BLaER1 (cell line): ENCODE data around the gene KCNH1.
"Not testable (repeated sequence)": the region's sequence is repeated elsewhere in the genome, so short reads cannot be mapped to it uniquely, and the experiment has no call there.

Experiments used
- H3K27ac ChIP-seq: shearing (Covaris generic); formaldehyde crosslinking; 2 replicates; pipeline ENCODE4 v1.8.1; 2022
- H3K27me3 ChIP-seq: shearing (Covaris generic); formaldehyde crosslinking; 2 replicates; pipeline ENCODE4 v1.8.1; 2022
- H3K36me3 ChIP-seq: shearing (Covaris generic); formaldehyde crosslinking; 2 replicates; pipeline ENCODE4 v1.8.1; 2022
- H3K4me1 ChIP-seq: shearing (Covaris generic); formaldehyde crosslinking; 2 replicates; pipeline ENCODE4 v1.8.1; 2022
- H3K4me2 ChIP-seq: shearing (Covaris generic); formaldehyde crosslinking; 2 replicates; pipeline ENCODE4 v1.8.1; 2022
- H3K4me3 ChIP-seq: shearing (Covaris generic); formaldehyde crosslinking; 2 replicates; pipeline ENCODE4 v1.8.1; 2022
- H3K9ac ChIP-seq: shearing (Covaris generic); formaldehyde crosslinking; 2 replicates; pipeline ENCODE4 v1.8.1; 2022
- H3K9me3 ChIP-seq: shearing (Covaris generic); formaldehyde crosslinking; 2 replicates; pipeline ENCODE4 v1.8.1; 2022
- H4K20me1 ChIP-seq: shearing (Covaris generic); formaldehyde crosslinking; 2 replicates; pipeline ENCODE4 v1.8.1; 2022
- Cebpa-rat ChIP-seq: shearing (Covaris generic); IDR thresholded peaks from 2 replicates; pipeline ENCODE4 v1.8.1; 2022

The KCNH1 gene

GRCh38 chr1:211066781-211067384, 67.1 kb downstream of the KCNH1 start:
- Histone ChIP-seq H3K4me1 (no peaks in the 10 kb centered on the region), H3K4me3 (no peak overlapping the region), H3K27ac (no peak overlapping the region), H3K9me3 (no peaks in the 10 kb centered on the region), H4K20me1 (no peaks in the 10 kb centered on the region), H3K27me3 (no peaks in the 10 kb centered on the region), H3K4me2 (no peak overlapping the region), H3K9ac (no peak overlapping the region), H3K36me3 (no peaks in the 10 kb centered on the region)
- no peak for TF ChIP-seq Cebpa-rat

- not testable (repeated sequence) for H3K27me3 ChIP-seq, H3K4me2 ChIP-seq, H4K20me1 ChIP-seq, H3K9me3 ChIP-seq, H3K36me3 ChIP-seq, H3K27ac ChIP-seq, H3K4me1 ChIP-seq, H3K4me3 ChIP-seq, H3K9ac ChIP-seq
Measured at GRCh38 chr1:211041838-211042237, 92.1 kb downstream of the KCNH1 start.

- Histone ChIP-seq H4K20me1 (no peaks in the 10 kb centered on the region), H3K4me2 (no peak overlapping the region), H3K9me3 (peaks cover 6% of the 10 kb centered on the region; the same call in 1 of the 2 replicates), H3K36me3 (no peaks in the 10 kb centered on the region), H3K4me1 (no peaks in the 10 kb centered on the region), H3K27me3 (no peaks in the 10 kb centered on the region), H3K27ac (no peak overlapping the region), H3K9ac (no peak overlapping the region), H3K4me3 (no peak overlapping the region)
- TF ChIP-seq Cebpa-rat = no peak
Measured at GRCh38 chr1:211037095-211037494, 96.9 kb downstream of the KCNH1 start.

- Histone ChIP-seq H3K27ac (no peak overlapping the region), H3K9ac (no peak overlapping the region), H3K4me3 (no peak overlapping the region), H3K4me2 (no peak overlapping the region), H3K36me3 (no peaks in the 10 kb centered on the region), H3K4me1 (no peaks in the 10 kb centered on the region), H4K20me1 (no peaks in the 10 kb centered on the region), H3K9me3 (peaks cover 6% of the 10 kb centered on the region; the same call in 1 of the 2 replicates), H3K27me3 (no peaks in the 10 kb centered on the region)
- no peak for TF ChIP-seq Cebpa-rat
Measured at GRCh38 chr1:211036381-211037060, 97.4 kb downstream of the KCNH1 start.

GRCh38 chr1:211035821-211036380, 98.0 kb downstream of the KCNH1 start:
- H3K9ac ChIP-seq = no peak overlapping the region
- H3K27ac ChIP-seq = no peak overlapping the region
- H3K9me3 ChIP-seq = peaks cover 6% of the 10 kb centered on the region; the same call in 1 of the 2 replicates
- no peaks in the 10 kb centered on the region for H3K27me3 ChIP-seq
- no peak for TF ChIP-seq Cebpa-rat
- no peak overlapping the region for H3K4me3 ChIP-seq
- no peaks in the 10 kb centered on the region for H4K20me1 ChIP-seq
- H3K36me3 ChIP-seq = no peaks in the 10 kb centered on the region
- no peaks in the 10 kb centered on the region for H3K4me1 ChIP-seq
- no peak overlapping the region for H3K4me2 ChIP-seq

GRCh38 chr1:211033921-211034525, 99.9 kb downstream of the KCNH1 start:
- no peak for TF ChIP-seq Cebpa-rat
- H3K4me3 ChIP-seq = no peak overlapping the region

GRCh38 chr1:211024901-211025300, 109.0 kb downstream of the KCNH1 start:
- Histone ChIP-seq H3K4me2 (no peak overlapping the region), H3K36me3 (no peaks in the 10 kb centered on the region), H3K27me3 (no peaks in the 10 kb centered on the region), H3K9ac (no peak overlapping the region), H3K4me1 (no peaks in the 10 kb centered on the region), H3K9me3 (no peaks in the 10 kb centered on the region), H3K4me3 (no peak overlapping the region), H3K27ac (no peak overlapping the region), H4K20me1 (no peaks in the 10 kb centered on the region)
- no peak for TF ChIP-seq Cebpa-rat

More at GRCh38 chr1:211033921-211034525, 99.9 kb downstream of the KCNH1 start:
- no peaks in the 10 kb centered on the region for H4K20me1 ChIP-seq
- no peak overlapping the region for H3K9ac ChIP-seq
- H3K27ac ChIP-seq = no peak overlapping the region
- H3K4me1 ChIP-seq = no peaks in the 10 kb centered on the region
- no peaks in the 10 kb centered on the region for H3K36me3 ChIP-seq
- no peaks in the 10 kb centered on the region for H3K27me3 ChIP-seq
- H3K9me3 ChIP-seq = peaks cover 2% of the 10 kb centered on the region; the same call in 1 of the 2 replicates
- no peak overlapping the region for H3K4me2 ChIP-seq

GRCh38 chr1:211019266-211019665, 114.7 kb downstream of the KCNH1 start:
- Histone ChIP-seq H3K4me3 (no peak overlapping the region), H3K9me3 (no peaks in the 10 kb centered on the region), H3K9ac (no peak overlapping the region), H3K27ac (no peak overlapping the region), H3K27me3 (no peaks in the 10 kb centered on the region), H3K4me2 (no peak overlapping the region), H3K36me3 (no peaks in the 10 kb centered on the region), H3K4me1 (no peaks in the 10 kb centered on the region), H4K20me1 (no peaks in the 10 kb centered on the region)
- no peak for TF ChIP-seq Cebpa-rat

- H3K4me1 ChIP-seq = no peaks in the 10 kb centered on the region
- H3K9me3 ChIP-seq = no peaks in the 10 kb centered on the region
- H3K9ac ChIP-seq = no peak overlapping the region
- H3K4me2 ChIP-seq = no peak overlapping the region
- no peaks in the 10 kb centered on the region for H3K27me3 ChIP-seq
- no peaks in the 10 kb centered on the region for H3K36me3 ChIP-seq
- no peak overlapping the region for H3K4me3 ChIP-seq
- H3K27ac ChIP-seq = no peak overlapping the region
- TF ChIP-seq Cebpa-rat = no peak
- no peaks in the 10 kb centered on the region for H4K20me1 ChIP-seq
Measured at GRCh38 chr1:211018690-211019089, 115.3 kb downstream of the KCNH1 start.

- H3K27ac ChIP-seq = no peak overlapping the region
- no peak overlapping the region for H3K9ac ChIP-seq
- H3K4me3 ChIP-seq = no peak overlapping the region
- H3K4me2 ChIP-seq = no peak overlapping the region
- no peaks in the 10 kb centered on the region for H4K20me1 ChIP-seq
- TF ChIP-seq Cebpa-rat = no peak
- no peaks in the 10 kb centered on the region for H3K36me3 ChIP-seq
- H3K9me3 ChIP-seq = no peaks in the 10 kb centered on the region
- no peaks in the 10 kb centered on the region for H3K27me3 ChIP-seq
- H3K4me1 ChIP-seq = no peaks in the 10 kb centered on the region
Measured at GRCh38 chr1:211017075-211017718, 116.8 kb downstream of the KCNH1 start.
